HG02798 (cell line): ENCODE results near the gene RAI14.
"Not testable (repeated sequence)": the region's sequence is repeated elsewhere in the genome, so short reads cannot be mapped to it uniquely, and the experiment has no call there.

Experiments used
- ATAC-seq: cut with Tn5 transposase; IDR thresholded peaks from one replicate; pipeline ENCODE4 v1.9.1; 2021; ENCODE audit warnings: mild to moderate bottlenecking; ENCODE audit not compliant: unreplicated experiment, poor library complexity

Gene RAI14

DNA sequence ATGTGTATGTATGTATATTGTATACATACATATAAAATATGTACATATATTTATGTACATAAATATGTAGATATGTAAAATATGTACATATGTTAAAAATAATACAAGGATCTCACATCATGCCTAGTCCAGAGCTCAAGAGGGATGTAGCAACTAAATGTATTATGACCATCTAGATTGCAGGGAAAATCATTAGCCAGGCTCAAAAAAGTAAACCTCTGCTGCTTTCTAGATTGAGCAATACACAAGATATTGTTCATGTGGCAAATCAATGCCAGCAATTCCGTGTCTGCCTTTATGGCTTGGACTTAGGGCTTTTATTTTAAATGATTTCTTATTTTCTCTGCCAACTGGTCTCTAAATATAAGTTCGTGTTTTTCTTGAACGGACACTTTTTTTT lies 65.2 kb downstream of the RAI14 start:
- ATAC-seq, result no peak

DNA sequence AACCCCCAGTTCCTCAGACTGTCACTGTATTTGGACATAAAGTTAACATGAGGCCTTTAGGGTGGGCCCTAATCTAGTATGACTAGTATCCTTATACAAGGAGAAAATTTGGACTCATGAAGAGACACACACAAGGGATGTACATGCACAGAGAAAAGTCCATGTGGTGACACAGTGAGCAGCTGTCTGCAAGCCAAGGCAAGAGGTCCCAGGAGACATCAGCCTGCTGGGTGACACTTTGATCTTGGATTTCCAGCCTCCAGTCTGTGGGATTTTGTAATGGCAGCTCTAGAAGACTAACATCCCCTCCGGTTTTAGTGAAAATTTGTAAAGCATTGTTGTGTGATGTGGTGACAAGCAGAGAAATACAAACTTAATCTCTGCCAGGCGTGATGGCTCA lies 66.1 kb downstream of the RAI14 start:
- no peak for ATAC-seq

DNA sequence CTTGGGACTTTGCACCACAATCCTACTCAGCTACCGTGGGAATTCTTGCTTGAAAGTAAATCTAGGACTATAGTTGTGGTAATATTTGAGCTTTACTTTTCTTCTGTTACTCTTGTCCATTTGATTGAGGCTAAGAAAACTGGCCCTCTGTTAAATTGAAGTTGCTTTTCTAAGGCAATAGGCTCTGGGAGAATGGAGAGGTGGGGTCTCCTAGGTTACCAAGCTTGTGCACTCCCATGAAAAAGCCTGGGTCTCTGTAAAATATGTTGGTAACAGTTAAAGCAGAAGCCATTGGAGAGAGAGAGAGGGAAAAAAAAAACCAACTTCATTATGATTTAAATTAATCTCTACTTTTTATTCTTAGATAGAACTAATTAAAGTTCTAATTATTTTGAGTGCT lies 68.6 kb downstream of the RAI14 start:
- ATAC-seq, result no peak

DNA sequence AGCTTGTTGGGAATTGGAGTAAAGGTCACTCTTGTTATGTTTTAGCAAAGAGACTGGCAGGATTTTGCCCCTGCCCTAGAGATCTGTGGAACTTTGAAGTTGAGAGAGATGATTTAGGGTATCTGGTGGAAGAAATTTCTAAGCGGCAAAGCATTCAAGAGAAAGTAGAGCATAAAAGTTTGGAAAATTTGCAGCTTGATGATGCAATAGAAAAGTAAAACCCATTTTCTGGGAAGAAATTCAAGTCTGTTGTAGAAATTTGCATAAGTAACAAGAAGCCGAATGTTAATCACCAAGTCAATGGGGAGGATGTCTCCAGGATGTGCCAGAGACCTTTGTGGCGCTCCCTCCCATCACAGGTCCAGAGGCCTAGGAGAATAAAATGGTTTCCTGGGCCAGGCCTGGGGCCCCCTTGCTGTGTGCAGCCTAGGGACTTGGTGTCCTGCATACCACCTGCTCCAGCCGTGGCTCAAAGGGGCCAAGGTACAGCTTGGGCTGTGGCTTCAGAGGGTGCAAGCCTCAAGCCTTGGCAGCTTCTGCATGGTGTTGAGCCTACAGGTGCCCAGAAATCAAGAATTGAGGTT lies 71.1 kb downstream of the RAI14 start:
- not testable (repeated sequence) for ATAC-seq

GRCh38 chr5:34728236-34728635 lies 72.1 kb downstream of the RAI14 start:
- no peak for ATAC-seq

- ATAC-seq, result no peak
Measured at GRCh38 chr5:34731435-34732232, 75.5 kb downstream of the RAI14 start.

DNA sequence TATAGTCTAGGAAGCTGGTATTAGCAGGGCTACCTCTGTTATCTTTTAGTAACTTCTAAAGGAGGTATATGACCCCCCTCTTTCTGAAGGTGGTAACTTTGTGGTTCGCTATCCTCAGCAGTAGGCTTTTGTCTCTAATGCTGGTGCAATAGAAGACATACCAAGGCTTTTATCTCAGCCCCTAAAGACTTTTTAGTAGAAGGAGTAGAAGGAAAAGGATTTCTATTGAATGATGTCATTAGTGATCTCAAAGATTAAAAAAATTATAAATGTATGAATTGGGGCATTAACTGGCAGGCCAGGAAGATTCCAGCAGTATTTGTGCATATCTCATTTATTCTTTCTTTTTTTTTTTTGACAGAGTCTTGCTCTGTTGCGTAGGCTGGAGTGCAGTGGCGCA lies 78.2 kb downstream of the RAI14 start:
- ATAC-seq, result no peak

- ATAC-seq, result no peak
Measured at GRCh38 chr5:34735491-34736426, 79.6 kb downstream of the RAI14 start.

- ATAC-seq, result no peak
Measured at GRCh38 chr5:34736445-34737115, 80.5 kb downstream of the RAI14 start.

- ATAC-seq, result no peak
Measured at GRCh38 chr5:34737731-34738130, 81.6 kb downstream of the RAI14 start.

DNA sequence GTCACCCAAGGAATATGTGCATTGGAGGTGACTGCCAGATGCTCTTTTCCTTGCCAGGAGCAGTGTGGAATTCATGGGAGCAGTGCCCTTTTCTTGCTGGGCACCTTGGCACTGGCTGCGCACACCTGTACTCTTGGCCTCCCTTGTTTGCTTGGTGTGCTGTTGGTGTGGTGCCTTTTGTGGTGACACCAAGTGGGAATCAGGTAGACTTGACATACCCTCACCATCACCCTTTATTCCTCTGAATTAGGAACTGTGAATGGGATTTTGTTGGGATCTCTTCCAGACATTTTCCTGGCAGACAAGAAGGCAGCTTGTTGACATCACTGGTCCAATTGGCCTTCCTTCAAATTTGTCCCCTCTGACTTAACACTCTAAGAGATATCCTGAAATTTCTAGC lies 82.3 kb downstream of the RAI14 start:
- ATAC-seq, result no peak

GRCh38 chr5:34740389-34740806 lies 84.3 kb downstream of the RAI14 start:
- ATAC-seq, result no peak

DNA sequence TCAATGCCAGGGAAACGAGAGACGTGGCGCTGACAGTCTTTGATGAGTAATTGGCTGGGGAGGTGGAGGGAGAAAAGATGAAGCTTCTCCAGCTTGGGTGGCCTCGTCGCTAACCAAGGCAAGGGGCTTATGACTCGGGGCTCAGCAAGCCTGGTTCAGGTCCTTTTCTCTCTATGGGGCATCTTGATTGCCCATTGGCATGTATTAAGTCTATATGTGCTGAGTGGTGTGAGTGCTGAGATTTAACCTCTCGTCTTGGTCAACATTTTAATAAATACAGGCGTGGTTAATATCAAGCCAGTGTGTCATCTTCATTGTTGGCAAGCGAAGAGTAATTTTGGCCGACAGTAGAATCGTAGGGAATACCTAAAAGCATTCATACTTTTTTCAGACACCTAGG lies 85.9 kb downstream of the RAI14 start:
- no peak for ATAC-seq

DNA sequence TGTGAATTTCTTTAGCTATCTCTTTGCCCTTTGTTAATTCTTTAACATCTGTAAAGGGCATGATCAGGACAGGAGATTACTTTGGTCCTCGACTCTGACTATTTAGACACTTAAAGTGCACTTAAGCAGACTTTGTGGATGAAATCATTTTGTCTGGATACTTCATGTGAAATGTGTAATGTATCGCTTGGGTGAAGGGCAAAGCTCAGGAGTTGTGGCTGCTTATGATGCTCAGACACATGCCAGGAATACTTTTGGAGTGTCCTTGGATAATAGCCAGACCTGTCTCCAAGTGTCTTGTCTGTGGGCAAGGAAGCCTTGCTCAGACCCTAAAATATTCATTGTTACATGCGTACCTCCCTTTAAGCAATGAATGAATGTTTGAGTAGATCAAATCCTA lies 87.8 kb downstream of the RAI14 start:
- no peak for ATAC-seq

DNA sequence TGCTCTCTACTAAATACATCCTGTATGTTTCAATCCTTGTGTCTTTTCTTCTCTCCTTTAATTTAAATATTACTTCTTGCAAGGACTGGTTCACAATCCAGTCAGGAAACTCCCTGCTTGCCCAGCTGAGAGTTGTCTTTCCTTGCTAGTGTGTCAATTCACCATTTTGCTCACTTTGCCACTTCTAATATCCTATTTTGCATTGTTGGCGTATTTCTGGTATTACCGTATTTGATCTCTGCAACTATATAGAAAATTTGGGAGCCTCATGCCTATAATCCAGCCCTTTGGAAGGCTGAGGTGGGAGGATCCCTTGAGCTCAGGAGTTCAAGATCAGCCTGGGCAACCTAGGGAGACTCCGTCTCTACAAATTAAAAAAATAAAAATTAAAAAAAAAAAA lies 92.3 kb downstream of the RAI14 start:
- no peak for ATAC-seq

- ATAC-seq, result no peak
Measured at GRCh38 chr5:34749431-34749873, 93.3 kb downstream of the RAI14 start.

DNA sequence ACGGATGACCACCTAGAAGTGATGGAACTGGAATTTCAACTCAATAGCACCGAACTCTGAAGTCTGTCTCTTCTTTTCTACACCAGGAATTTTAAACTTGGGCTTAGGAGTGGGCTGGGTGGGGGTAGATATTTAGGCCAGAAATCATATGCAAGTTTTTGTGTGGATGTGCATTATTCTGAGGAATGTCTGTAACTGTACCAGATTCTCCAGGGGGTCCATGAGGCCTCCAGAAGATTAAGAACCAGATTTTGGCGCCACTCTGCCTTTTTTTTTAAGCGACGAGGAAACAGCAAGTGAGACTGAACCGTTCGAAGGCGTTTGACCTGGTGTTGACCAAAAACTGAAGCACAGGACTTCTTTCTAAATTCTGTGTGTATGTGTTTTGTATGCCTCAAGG lies 94.1 kb downstream of the RAI14 start:
- ATAC-seq, result no peak

- no peak for ATAC-seq
Measured at GRCh38 chr5:34751807-34752736, 95.9 kb downstream of the RAI14 start.

- not testable (repeated sequence) for ATAC-seq
Measured at GRCh38 chr5:34753236-34753635, 97.1 kb downstream of the RAI14 start.
